SU-DHL-6 (cell line): Measurements from ENCODE around the gene NT5DC3.

Experiments used
- H2AFZ ChIP-seq: fragments of 200-600 bp; sonication (generic); 2 replicates; pipeline ENCODE4 v1.6.1; 2014; ENCODE audit warnings: low read depth, mild to moderate bottlenecking, moderate library complexity, mixed read lengths, antibody characterized with exemption, low read length; ENCODE audit not compliant: severe bottlenecking
- H3F3A ChIP-seq: fragments of 200-600 bp; shearing (Covaris generic); 2 replicates; pipeline ENCODE4 v1.6.0; 2016; ENCODE audit warnings: antibody characterized with exemption, mild to moderate bottlenecking; ENCODE audit not compliant: insufficient read depth
- H3K27ac ChIP-seq: fragments of 200-600 bp; sonication (generic); 2 replicates; pipeline ENCODE4 v1.5.1; 2016; ENCODE audit warnings: low read depth, mild to moderate bottlenecking, low read length, moderate library complexity, mixed read lengths
- H3K27me3 ChIP-seq: fragments of 200-600 bp; sonication (generic), shearing (Covaris generic); 2 replicates; pipeline ENCODE4 v1.6.0; 2014; ENCODE audit warnings: mild to moderate bottlenecking, low read length
- H3K36me3 ChIP-seq: fragments of 200-600 bp; sonication (generic); 2 replicates; pipeline ENCODE4 v1.6.1; 2014; ENCODE audit warnings: mild to moderate bottlenecking, low read length, mixed read lengths
- H3K4me2 ChIP-seq: fragments of 300-600, 200-600 bp; shearing (Covaris generic), sonication (generic); 2 replicates; pipeline ENCODE4 v1.6.0; 2014; ENCODE audit warnings: low read length, low read depth, mild to moderate bottlenecking; ENCODE audit not compliant: poor library complexity, severe bottlenecking
- H3K4me3 ChIP-seq: fragments of 200-600 bp; sonication (generic); 2 replicates; pipeline ENCODE4 v1.5.1; 2014; ENCODE audit warnings: antibody characterized with exemption, low read length, mild to moderate bottlenecking, mixed read lengths; ENCODE audit not compliant: insufficient read depth, poor library complexity, severe bottlenecking
- H3K79me2 ChIP-seq: fragments of 200-600 bp; sonication (generic); 2 replicates; pipeline ENCODE4 v1.6.1; 2014; ENCODE audit warnings: mild to moderate bottlenecking, low read length, moderate library complexity; ENCODE audit not compliant: insufficient read depth
- H3K9ac ChIP-seq: fragments of 200-600 bp; sonication (generic); 2 replicates; pipeline ENCODE4 v1.7.0; 2014; ENCODE audit warnings: mild to moderate bottlenecking, low read length
- H3K9me2 ChIP-seq: fragments of 200-600 bp; sonication (generic); replicated peaks from 2 replicates; pipeline ENCODE4 v1.6.1; 2014; ENCODE audit warnings: low read length; ENCODE audit not compliant: insufficient read depth
- H3K9me3 ChIP-seq: fragments of 200-600 bp; sonication (generic); 2 replicates; pipeline ENCODE4 v1.6.1; 2014; ENCODE audit warnings: low read length, mixed read lengths; ENCODE audit not compliant: insufficient read depth
- H4K20me1 ChIP-seq: fragments of 200-600 bp; sonication (generic); 2 replicates; pipeline ENCODE4 v1.6.1; 2014; ENCODE audit warnings: low read depth, mild to moderate bottlenecking, antibody characterized with exemption, low read length, moderate library complexity, mixed read lengths
- CTCF ChIP-seq: fragments of 200-600 bp; sonication (generic); IDR thresholded peaks from one replicate; pipeline ENCODE4 v1.5.1; 2017; ENCODE audit warnings: antibody characterized with exemption, mild to moderate bottlenecking, low read length, moderate library complexity; ENCODE audit not compliant: insufficient read depth, poor library complexity, severe bottlenecking
- EZH2phosphoT487 ChIP-seq: fragments of 200-600 bp; sonication (generic), shearing (Covaris generic); conservative IDR thresholded peaks from 2 replicates; pipeline ENCODE4 v1.6.1; 2018; ENCODE audit warnings: mild to moderate bottlenecking, antibody characterized with exemption, low read length, moderate library complexity, mixed read lengths

Gene NT5DC3

GRCh38 chr12:103824845-103825244, 16.2 kb downstream of the NT5DC3 start:
- H3K27ac ChIP-seq = no peak overlapping the region
- no peak for TF ChIP-seq EZH2phosphoT487
- no peak for TF ChIP-seq CTCF
- no peaks in the 10 kb centered on the region for H3K27me3 ChIP-seq
- H3K9me2 ChIP-seq = no peaks in the 10 kb centered on the region
- H3K36me3 ChIP-seq = no peaks in the 10 kb centered on the region
- H3K4me3 ChIP-seq = no peak overlapping the region
- H3F3A ChIP-seq = no peaks in the 10 kb centered on the region
- H4K20me1 ChIP-seq = no peaks in the 10 kb centered on the region; the same call in 1 of the 2 replicates
- no peak overlapping the region for H3K9ac ChIP-seq
- no peaks in the 10 kb centered on the region for H3K9me3 ChIP-seq
- no peak overlapping the region for H2AFZ ChIP-seq
- no peaks in the 10 kb centered on the region; the same call in 1 of the 2 replicates for H3K79me2 ChIP-seq
- H3K4me2 ChIP-seq = no peak overlapping the region

GRCh38 chr12:103824290-103824689, 16.7 kb downstream of the NT5DC3 start:
- Histone ChIP-seq H3K4me2 (no peak overlapping the region), H3K79me2 (no peaks in the 10 kb centered on the region; the same call in 1 of the 2 replicates), H4K20me1 (no peaks in the 10 kb centered on the region; the same call in 1 of the 2 replicates), H3K27me3 (no peaks in the 10 kb centered on the region), H3K27ac (no peak overlapping the region), H3K9me3 (no peaks in the 10 kb centered on the region), H3K9me2 (no peaks in the 10 kb centered on the region), H2AFZ (no peak overlapping the region), H3K36me3 (no peaks in the 10 kb centered on the region), H3F3A (no peaks in the 10 kb centered on the region), H3K4me3 (no peak overlapping the region), H3K9ac (no peak overlapping the region)
- TF ChIP-seq CTCF = no peak
- no peak for TF ChIP-seq EZH2phosphoT487

- Histone ChIP-seq H3K79me2 (no peaks in the 10 kb centered on the region), H3K4me3 (no peak overlapping the region), H3F3A (no peaks in the 10 kb centered on the region), H3K9me2 (no peaks in the 10 kb centered on the region), H3K27me3 (no peaks in the 10 kb centered on the region), H4K20me1 (no peaks in the 10 kb centered on the region; the same call in 1 of the 2 replicates), H3K9ac (no peak overlapping the region), H3K27ac (no peak overlapping the region), H3K9me3 (no peaks in the 10 kb centered on the region), H2AFZ (no peak overlapping the region), H3K36me3 (no peaks in the 10 kb centered on the region), H3K4me2 (no peak overlapping the region)
- TF ChIP-seq EZH2phosphoT487 (no peak), CTCF (no peak)
Observed at GRCh38 chr12:103823871-103824270, 17.2 kb downstream of the NT5DC3 start.
